B cell (primary cell): ENCODE measurements around the gene MYADML2. TPM values are rescaled to one million over a fixed set of nuclear protein-coding genes. Genes with fewer than 3 reads are reported as not detected.

ENCODE experiments used
- ATAC-seq: fragments of 200-7000 bp; cut with Tn5 transposase; one replicate; pipeline ENCODE4 v1.10.0; 2021; ENCODE audit warnings: low read depth, mild to moderate bottlenecking, moderate number of reproducible peaks, moderate library complexity
- CTCF ChIA-PET: fragments of 350-600 bp; sonication (Branson Sonifier 250); formaldehyde crosslinking; loops from one replicate; lab custom pipeline; 2021; ENCODE audit warnings: antibody characterized with exemption, inconsistent platforms; lab: Charles Lee
- POLR2A ChIA-PET: fragments of 350-600 bp; sonication (Branson Sonifier 250); formaldehyde crosslinking; loops from one replicate; lab custom pipeline; 2021; ENCODE audit warnings: antibody characterized with exemption; lab: Charles Lee
- DNase-seq: peaks from one replicate; pipeline ENCODE4 v3.0.0; 2013
- H2AFZ ChIP-seq: 2 replicates; pipeline ENCODE4 v1.6.1; 2012; ENCODE audit warnings: mild to moderate bottlenecking, low read depth, low read length; ENCODE audit not compliant: insufficient read depth, poor library complexity, severe bottlenecking
- H3K27ac ChIP-seq, 2 donors: 1 replicate in 1 of 2; 2 replicates in 1 of 2; pipeline ENCODE4 v1.5.1; 2012 to 2013; ENCODE audit warnings: low read length in 2 of 2, mild to moderate bottlenecking in 2 of 2, moderate library complexity in 1 of 2
- H3K27me3 ChIP-seq, 4 experiments: fragments of 200-600 bp in 1 of 4; sonication (generic) in 1 of 4; replicated peaks in 1 of 4; 1 replicate in 2 of 4; 2 replicates in 2 of 4; pipeline versions ENCODE4 v1.6.1 to v1.7.0; 2013 to 2016; ENCODE audit warnings: low read length in 3 of 4, mild to moderate bottlenecking in 2 of 4, mixed read lengths in 1 of 4, moderate library complexity in 1 of 4; ENCODE audit not compliant: insufficient read depth in 4 of 4, control insufficient read depth in 3 of 4; ENCODE audit errors: control extremely low read depth in 1 of 4
- H3K36me3 ChIP-seq, 2 experiments: replicated peaks in 1 of 2; 1 replicate in 1 of 2; 2 replicates in 1 of 2; pipeline versions ENCODE4 v1.6.1 to v1.7.1; 2013; ENCODE audit warnings: low read length in 1 of 2; ENCODE audit not compliant: insufficient read depth in 2 of 2, control insufficient read depth in 1 of 2; ENCODE audit errors: control extremely low read depth in 1 of 2, extremely low read depth in 1 of 2
- H3K4me1 ChIP-seq, 2 donors: fragments of 200-600 bp in 1 of 2; sonication (generic) in 1 of 2; 1 replicate in 1 of 2; 2 replicates in 1 of 2; pipeline versions ENCODE4 v1.5.1 to v1.6.1; 2013 to 2017; ENCODE audit warnings: low read length in 2 of 2; ENCODE audit not compliant: control insufficient read depth in 2 of 2, insufficient read depth in 2 of 2
- H3K4me2 ChIP-seq: replicated peaks from 2 replicates; pipeline ENCODE3; 2012; ENCODE audit warnings: mild to moderate bottlenecking, low read depth, low read length; ENCODE audit not compliant: poor library complexity, severe bottlenecking
- H3K4me3 ChIP-seq, 5 experiments: fragments of 200-600 bp in 1 of 5; sonication (generic) in 1 of 5; 1 replicate in 3 of 5; 2 replicates in 2 of 5; pipeline versions ENCODE4 v1.5.1 to v1.7.0; 2011 to 2016; ENCODE audit warnings: low read length in 4 of 5, mild to moderate bottlenecking in 4 of 5, low read depth in 2 of 5, control low read depth in 1 of 5, moderate library complexity in 1 of 5; ENCODE audit not compliant: insufficient read depth in 1 of 5; ENCODE audit errors: control extremely low read depth in 1 of 5, extremely low read depth in 1 of 5
- H3K79me2 ChIP-seq: fragments of 200-600 bp; sonication (generic); one replicate; pipeline ENCODE4 v1.6.0; 2016; ENCODE audit warnings: low read length; ENCODE audit not compliant: control insufficient read depth, insufficient read depth
- H3K9ac ChIP-seq: fragments of 200-600 bp; sonication (generic); 2 replicates; pipeline ENCODE4 v1.6.1; 2017; ENCODE audit warnings: mild to moderate bottlenecking, low read length, moderate library complexity
- H3K9me3 ChIP-seq, 3 donors: one replicate each; pipeline versions ENCODE4 v1.6.1 to v1.7.1; 2013; ENCODE audit warnings: low read length in 2 of 3; ENCODE audit not compliant: control insufficient read depth in 2 of 3, insufficient read depth in 1 of 3; ENCODE audit errors: control extremely low read depth in 1 of 3
- H4K20me1 ChIP-seq: 2 replicates; pipeline ENCODE4 v1.6.0; 2012; ENCODE audit warnings: mild to moderate bottlenecking, low read length; ENCODE audit not compliant: insufficient read depth, control insufficient read depth, poor library complexity, severe bottlenecking
- H3K27ac Mint-ChIP-seq: one replicate; pipeline ENCODE4 v1.8.0; 2021; ENCODE audit warnings: mixed read lengths
- H3K27me3 Mint-ChIP-seq: one replicate; pipeline ENCODE4 v1.8.0; 2021; ENCODE audit warnings: mixed read lengths
- H3K4me1 Mint-ChIP-seq: one replicate; pipeline ENCODE4 v1.8.0; 2021; ENCODE audit warnings: mixed read lengths
- H3K4me3 Mint-ChIP-seq: one replicate; pipeline ENCODE4 v1.8.0; 2021; ENCODE audit warnings: mixed read lengths
- H3K9me3 Mint-ChIP-seq: one replicate; pipeline ENCODE4 v1.8.0; 2022; ENCODE audit warnings: mixed read lengths; ENCODE audit not compliant: insufficient read depth
- CTCF ChIP-seq: fragments of 200-600 bp; IDR thresholded peaks from one replicate; pipeline ENCODE4 v1.8.0; 2022; ENCODE audit warnings: antibody characterized with exemption, mild to moderate bottlenecking
- EZH2 ChIP-seq: IDR thresholded peaks from 2 replicates; pipeline ENCODE4 v1.6.1; 2012; ENCODE audit warnings: borderline replicate concordance, low read depth, mild to moderate bottlenecking, moderate library complexity, low read length; ENCODE audit not compliant: insufficient read depth, poor library complexity, severe bottlenecking
- WGBS: methylation state at CpG from one replicate; pipeline ENCODE4 v1.1.5; 2013; ENCODE audit warnings: missing lambda C conversion rate; ENCODE audit not compliant: insufficient coverage; 5-methylcytosine and 5-hydroxymethylcytosine counted together
- intact Hi-C: fragments of 100-400 bp; cut with micrococcal nuclease; formaldehyde crosslinking; loops from one replicate; pipeline ENCODE4 v1.10.0; 2022
- polyA plus RNA-seq: library from polyadenylated mRNA; depleted of rRNA; stranded (reverse); fragments of >200 nt; gene quantifications from 2 replicates; pipeline ENCODE4 v1.2.3, GENCODE V29; 2012
- total RNA-seq, 2 donors: library from RNA; stranded (reverse); fragments of 120-200 nt in 1 of 2; gene quantifications; 1 replicate in 1 of 2; 2 replicates in 1 of 2; pipeline versions ENCODE4 v1.2.3 to v1.2.4, GENCODE V29; 2013 to 2022

The MYADML2 gene
- total and polyA plus RNA-seq, 2 donors (not counting 1 experiment from before 2014, with no cell fraction given): not detected

GRCh38 chr17:81921537-81921862 is 25.5 kb downstream of the MYADML2 start:
- Histone ChIP-seq H2AFZ (no peak overlapping the region), H3K4me1 (peaks cover 28 to 38% of the 10 kb centered on the region in 2 donors), H3K36me3 (peaks cover 0 to 6% of the 10 kb centered on the region in 2 experiments), H3K27me3 (no peaks in the 10 kb centered on the region), H3K9ac (no peak overlapping the region), H3K9me3 (no peaks in the 10 kb centered on the region), H3K4me3 (no peak overlapping the region), H3K27ac (no peak overlapping the region), H3K4me2 (no peak overlapping the region), H4K20me1 (peaks cover 48% of the 10 kb centered on the region), H3K79me2 (peaks cover 76% of the 10 kb centered on the region)
- no peak for ATAC-seq
- no peaks in the 10 kb centered on the region for H3K27me3 Mint-ChIP-seq
- POLR2A ChIA-PET: interaction anchor here (0.6 kb wide), 1 partner anchor 209 kb away, joined by 4 read pairs; no protein-coding TSS in a partner anchor
- CTCF ChIA-PET: no interaction called here
- TF ChIP-seq CTCF (no peak), EZH2 (no peak)
- DNase-seq: no peak
- H3K27ac Mint-ChIP-seq: no peak overlapping the region
- intact Hi-C loops: no loop called here
- H3K4me3 Mint-ChIP-seq: no peak overlapping the region
- no peaks in the 10 kb centered on the region for H3K9me3 Mint-ChIP-seq
- no CpG with 5 or more reads among the region's 3 CpGs for WGBS
- peaks cover 42% of the 10 kb centered on the region for H3K4me1 Mint-ChIP-seq

GRCh38 chr17:81920612-81921536 is 26.2 kb downstream of the MYADML2 start:
- POLR2A ChIA-PET: no interaction called here

More at GRCh38 chr17:81920612-81921536, 26.2 kb downstream of the MYADML2 start:
- no peak overlapping the region for H3K27ac ChIP-seq
- H3K4me3 Mint-ChIP-seq: no peak overlapping the region
- no peaks in the 10 kb centered on the region for H3K9me3 Mint-ChIP-seq
- CTCF ChIA-PET: no interaction called here
- TF ChIP-seq EZH2 (no peak), CTCF (no peak)
- no peaks in the 10 kb centered on the region for H3K27me3 Mint-ChIP-seq
- H3K4me3 ChIP-seq: no peak overlapping the region
- no peaks in the 10 kb centered on the region for H3K27me3 ChIP-seq
- no peak overlapping the region for H3K4me2 ChIP-seq
- H3K79me2 ChIP-seq: peaks cover 76% of the 10 kb centered on the region
- peaks cover 22 to 35% of the 10 kb centered on the region in 2 donors for H3K4me1 ChIP-seq
- peaks cover 48% of the 10 kb centered on the region for H4K20me1 ChIP-seq
- no peak overlapping the region for H3K9ac ChIP-seq
- intact Hi-C loops: no loop called here
- ATAC-seq: no peak
- no peaks in the 10 kb centered on the region for H3K9me3 ChIP-seq
- H2AFZ ChIP-seq: no peak overlapping the region
- DNase-seq: no peak
- WGBS: 98% methylated on average over 30 of the region's 33 CpGs
- H3K36me3 ChIP-seq: peaks cover 0 to 7% of the 10 kb centered on the region in 2 experiments
- peaks cover 40% of the 10 kb centered on the region for H3K4me1 Mint-ChIP-seq
- H3K27ac Mint-ChIP-seq: peak overlapping the region; percentile 24
